GM18870 (cell line): ENCODE results near the gene PCDHA8.
"Not testable (repeated sequence)": the region's sequence is repeated elsewhere in the genome, so short reads cannot be mapped to it uniquely, and the experiment has no call there.

Experiments used
- ATAC-seq: cut with Tn5 transposase; IDR thresholded peaks from one replicate; pipeline ENCODE4 v1.9.1; 2021; ENCODE audit warnings: moderate library complexity; ENCODE audit not compliant: unreplicated experiment

The PCDHA8 gene

GRCh38 chr5:140840978-140841962 lies at the start of gene PCDHA8:
Gene PCDHA8 (plus strand): TSS chr5:140841187. CDS start chr5:140841322, 135 bp downstream.
- ATAC-seq: no peak

- no peak for ATAC-seq
Measured at GRCh38 chr5:140794595-140795258, 46.3 kb upstream of the PCDHA8 start, which contains the start of gene PCDHA2. Gene PCDHA2 (plus strand): TSS chr5:140794852.

GRCh38 chr5:140795259-140795641 lies 45.7 kb upstream of the PCDHA8 start:
- ATAC-seq: no peak

- not testable (repeated sequence) for ATAC-seq
Measured at GRCh38 chr5:140796072-140796717, 44.8 kb upstream of the PCDHA8 start.

- no peak for ATAC-seq
Measured at GRCh38 chr5:140796718-140797095, 44.3 kb upstream of the PCDHA8 start.

GRCh38 chr5:140800816-140801493 lies 40.0 kb upstream of the PCDHA8 start, which contains the start of gene PCDHA3:
Gene PCDHA3 (plus strand): TSS chr5:140801057.
- ATAC-seq: no peak

GRCh38 chr5:140801494-140801841 lies 39.5 kb upstream of the PCDHA8 start:
- ATAC-seq: no peak

- not testable (repeated sequence) for ATAC-seq
Measured at GRCh38 chr5:140802381-140802780, 38.6 kb upstream of the PCDHA8 start.

- ATAC-seq: no peak
Measured at GRCh38 chr5:140802781-140803271, 38.2 kb upstream of the PCDHA8 start.

- no peak for ATAC-seq
Measured at GRCh38 chr5:140806834-140807775, 33.9 kb upstream of the PCDHA8 start, which contains the start of gene PCDHA4. Gene PCDHA4 (plus strand): TSS chr5:140807068.

GRCh38 chr5:140808241-140808888 lies 32.6 kb upstream of the PCDHA8 start:
- not testable (repeated sequence) for ATAC-seq

GRCh38 chr5:140808889-140809291 lies 32.1 kb upstream of the PCDHA8 start:
- no peak for ATAC-seq

- no peak for ATAC-seq
Measured at GRCh38 chr5:140821375-140822280, 19.4 kb upstream of the PCDHA8 start, which contains the start of gene PCDHA5. Gene PCDHA5 (plus strand): TSS chr5:140821613.

GRCh38 chr5:140822281-140822629 lies 18.7 kb upstream of the PCDHA8 start:
- no peak for ATAC-seq

GRCh38 chr5:140822969-140823368 lies 18.0 kb upstream of the PCDHA8 start:
- not testable (repeated sequence) for ATAC-seq

GRCh38 chr5:140823475-140823874 lies 17.5 kb upstream of the PCDHA8 start:
- ATAC-seq: no peak

- ATAC-seq: no peak
Measured at GRCh38 chr5:140827704-140828361, 13.2 kb upstream of the PCDHA8 start, which contains the start of gene PCDHA6. Gene PCDHA6 (plus strand): TSS chr5:140827960. CDS start chr5:140828092, 132 bp downstream.
